SK-N-SH (cell line): ENCODE data around the gene SIDT2. TPM values are rescaled to one million over a fixed set of nuclear protein-coding genes. Genes with fewer than 3 reads are reported as not detected.

Experiments
- CTCF ChIA-PET: fragments of 300-600, 350-600 bp; formaldehyde crosslinking; extraction: SDS; loops from one replicate; lab custom pipeline; 2021; lab: Yijun Ruan, JAX
- POLR2A ChIA-PET: fragments of 350-600 bp; sonication (Branson Sonifier 250); formaldehyde crosslinking; extraction: SDS; loops from one replicate; lab custom pipeline; 2020; ENCODE audit warnings: antibody characterized with exemption, inconsistent platforms; lab: Yijun Ruan, JAX
- DNase-seq: peaks from one replicate; pipeline ENCODE4 v3.0.0; 2012
- H2AFZ ChIP-seq: fragments of 200-600 bp; sonication (generic); 2 replicates; pipeline ENCODE4 v1.8.1; 2016; ENCODE audit warnings: antibody characterized with exemption, mild to moderate bottlenecking, low read depth
- H3F3A ChIP-seq: fragments of 200-600 bp; sonication (generic); replicated peaks from 2 replicates; pipeline ENCODE3; 2016; ENCODE audit warnings: antibody characterized with exemption, mild to moderate bottlenecking; ENCODE audit not compliant: insufficient read depth
- H3K27ac ChIP-seq, 2 experiments: fragments of 200-500 bp in 1 of 2; fragments of 200-600 bp in 1 of 2; sonication (Bioruptor generic) in 1 of 2; sonication (generic), shearing (Covaris generic) in 1 of 2; 2 replicates each; pipeline versions ENCODE4 v1.5.1 to v1.6.1; 2014 to 2016; ENCODE audit warnings: low read depth in 2 of 2, inconsistent platforms in 1 of 2, low read length in 1 of 2, mild to moderate bottlenecking in 1 of 2, mixed read lengths in 1 of 2
- H3K27me3 ChIP-seq: fragments of 200-600 bp; sonication (generic), shearing (Covaris generic); 2 replicates; pipeline ENCODE4 v1.6.1; 2016; ENCODE audit warnings: mixed run types; ENCODE audit not compliant: insufficient read depth
- H3K36me3 ChIP-seq, 2 experiments: fragments of 200-500 bp in 1 of 2; fragments of 200-600 bp in 1 of 2; sonication (Bioruptor generic) in 1 of 2; sonication (generic) in 1 of 2; replicated peaks in 1 of 2; 2 replicates each; pipeline versions ENCODE3 to v1.5.1; 2014 to 2016; ENCODE audit warnings: low read length in 1 of 2, mild to moderate bottlenecking in 1 of 2; ENCODE audit not compliant: insufficient read depth in 2 of 2, control insufficient read depth in 1 of 2
- H3K4me1 ChIP-seq, 2 experiments: fragments of 200-500 bp in 1 of 2; fragments of 200-600 bp in 1 of 2; sonication (Bioruptor generic) in 1 of 2; sonication (generic), shearing (Covaris generic) in 1 of 2; 2 replicates each; pipeline versions ENCODE4 v1.5.1 to v1.6.1; 2014 to 2016; ENCODE audit warnings: low read depth in 1 of 2, low read length in 1 of 2, mixed run types in 1 of 2; ENCODE audit not compliant: insufficient read depth in 2 of 2, control insufficient read depth in 1 of 2
- H3K4me2 ChIP-seq: fragments of 200-600 bp; sonication (generic), shearing (Covaris generic); 2 replicates; pipeline ENCODE4 v1.6.1; 2017; ENCODE audit warnings: mixed run types
- H3K4me3 ChIP-seq, 2 experiments: fragments of 200-500 bp in 1 of 2; fragments of 200-600 bp in 1 of 2; sonication (Bioruptor generic) in 1 of 2; sonication (generic), shearing (Covaris generic) in 1 of 2; 2 replicates each; pipeline versions ENCODE4 v1.5.1 to v1.8.1; 2014 to 2016; ENCODE audit warnings: low read depth in 2 of 2, inconsistent platforms in 1 of 2, low read length in 1 of 2, mild to moderate bottlenecking in 1 of 2, mixed read lengths in 1 of 2, moderate library complexity in 1 of 2
- H3K79me2 ChIP-seq: fragments of 200-600 bp; sonication (generic); 2 replicates; pipeline ENCODE4 v1.8.1; 2017; ENCODE audit warnings: mild to moderate bottlenecking; ENCODE audit not compliant: insufficient read depth
- H3K9ac ChIP-seq: fragments of 200-600 bp; sonication (generic); 2 replicates; pipeline ENCODE4 v1.6.1; 2017; ENCODE audit warnings: mixed run types
- H3K9me2 ChIP-seq: fragments of 200-600 bp; sonication (generic); 2 replicates; pipeline ENCODE4 v1.6.1; 2017; ENCODE audit warnings: mixed run types
- H3K9me3 ChIP-seq: fragments of 200-600 bp; sonication (generic); 2 replicates; pipeline ENCODE4 v1.6.1; 2017; ENCODE audit warnings: mixed run types, mild to moderate bottlenecking, moderate library complexity
- H4K20me1 ChIP-seq: fragments of 200-600 bp; sonication (generic); 2 replicates; pipeline ENCODE4 v1.6.1; 2017; ENCODE audit warnings: mild to moderate bottlenecking, mixed run types; ENCODE audit not compliant: insufficient read depth
- ELF1 ChIP-seq: IDR thresholded peaks from 2 replicates; pipeline ENCODE4 v1.4.0; 2012
- EZH2phosphoT487 ChIP-seq: fragments of 200-600 bp; sonication (generic); IDR thresholded peaks from 2 replicates; pipeline ENCODE4 v1.6.1; 2017; ENCODE audit warnings: low read depth, mixed run types, mild to moderate bottlenecking, antibody characterized with exemption, moderate library complexity, borderline replicate concordance
- FOSL2 ChIP-seq: IDR thresholded peaks from 2 replicates; pipeline ENCODE4 v1.4.0; 2012; ENCODE audit warnings: low read depth, mild to moderate bottlenecking, moderate library complexity, borderline replicate concordance
- FOXM1 ChIP-seq: IDR thresholded peaks from 2 replicates; pipeline ENCODE4 v1.4.0; 2012; ENCODE audit warnings: low read depth, mild to moderate bottlenecking
- NFIC ChIP-seq: IDR thresholded peaks from 2 replicates; pipeline ENCODE4 v1.4.0; 2012; ENCODE audit warnings: borderline replicate concordance
- POLR2AphosphoS5 ChIP-seq: IDR thresholded peaks from 2 replicates; pipeline ENCODE4 v1.6.1; 2012; ENCODE audit warnings: low read depth, low read length
- REST ChIP-seq: IDR thresholded peaks from 2 replicates; pipeline ENCODE4 v1.6.1; 2012; ENCODE audit warnings: mild to moderate bottlenecking, low read depth, low read length, moderate library complexity
- RXRA ChIP-seq: IDR thresholded peaks from 2 replicates; pipeline ENCODE4 v1.4.0; 2012; ENCODE audit warnings: low read depth, mild to moderate bottlenecking, borderline replicate concordance
- TAF1 ChIP-seq: IDR thresholded peaks from 2 replicates; pipeline ENCODE4 v1.6.1; 2012; ENCODE audit warnings: low read depth, mild to moderate bottlenecking, low read length, moderate library complexity, borderline replicate concordance
- YY1 ChIP-seq: IDR thresholded peaks from 2 replicates; pipeline ENCODE4 v1.4.0; 2012; ENCODE audit warnings: low read depth, mild to moderate bottlenecking
- ZBTB33 ChIP-seq: IDR thresholded peaks from 2 replicates; pipeline ENCODE4 v1.4.0; 2012; ENCODE audit warnings: low read depth, borderline replicate concordance
- WGBS: methylation state at CpG from one replicate; pipeline ENCODE4 v1.1.6; 2017; ENCODE audit warnings: low lambda C conversion rate; 5-methylcytosine and 5-hydroxymethylcytosine counted together
- polyA plus RNA-seq, 3 experiments: library from polyadenylated mRNA; depleted of rRNA; stranded (reverse); fragments of >200 nt; gene quantifications; 2 replicates each; pipeline ENCODE4 v1.2.3, GENCODE V29; 2012
- TF ChIP-seq, protein P1 (sequence below): fragments of 200-600 bp; sonication (generic); IDR thresholded peaks from 2 replicates; pipeline ENCODE4 v1.6.1; 2017; ENCODE audit warnings: antibody characterized with exemption, mild to moderate bottlenecking, moderate library complexity
- TF ChIP-seq, protein P2 (sequence below): IDR thresholded peaks from 2 replicates; pipeline ENCODE4 v1.4.0; 2012; ENCODE audit warnings: low read depth

Gene SIDT2
- polyA plus RNA-seq, 1 of the 3 experiments (the other 2 are of a cell fraction): 17.5 TPM

GRCh38 chr11:117225553-117226170, 47.1 kb downstream of the SIDT2 start:
- Histone ChIP-seq H3K36me3 (peaks cover 25 to 67% of the 10 kb centered on the region in 2 experiments), H3K9me2 (no peaks in the 10 kb centered on the region), H3K4me3 (no peak overlapping the region), H2AFZ (no peak overlapping the region), H3F3A (peaks cover 13% of the 10 kb centered on the region), H4K20me1 (peaks cover 3% of the 10 kb centered on the region; the same call in 1 of the 2 replicates), H3K4me1 (peaks cover 10 to 14% of the 10 kb centered on the region in 2 experiments; a peak in 3 of 4 replicates), H3K79me2 (peaks cover 16% of the 10 kb centered on the region), H3K9ac (no peak overlapping the region), H3K4me2 (no peak overlapping the region), H3K27me3 (no peaks in the 10 kb centered on the region), H3K9me3 (no peaks in the 10 kb centered on the region), H3K27ac (no peak overlapping the region)
- 88% methylated on average over 7 of the region's 9 CpGs for WGBS
- POLR2A ChIA-PET: no interaction called here
- no peak for DNase-seq
- no peak for TF ChIP-seq EZH2phosphoT487
- TF ChIP-seq, protein P1, sequence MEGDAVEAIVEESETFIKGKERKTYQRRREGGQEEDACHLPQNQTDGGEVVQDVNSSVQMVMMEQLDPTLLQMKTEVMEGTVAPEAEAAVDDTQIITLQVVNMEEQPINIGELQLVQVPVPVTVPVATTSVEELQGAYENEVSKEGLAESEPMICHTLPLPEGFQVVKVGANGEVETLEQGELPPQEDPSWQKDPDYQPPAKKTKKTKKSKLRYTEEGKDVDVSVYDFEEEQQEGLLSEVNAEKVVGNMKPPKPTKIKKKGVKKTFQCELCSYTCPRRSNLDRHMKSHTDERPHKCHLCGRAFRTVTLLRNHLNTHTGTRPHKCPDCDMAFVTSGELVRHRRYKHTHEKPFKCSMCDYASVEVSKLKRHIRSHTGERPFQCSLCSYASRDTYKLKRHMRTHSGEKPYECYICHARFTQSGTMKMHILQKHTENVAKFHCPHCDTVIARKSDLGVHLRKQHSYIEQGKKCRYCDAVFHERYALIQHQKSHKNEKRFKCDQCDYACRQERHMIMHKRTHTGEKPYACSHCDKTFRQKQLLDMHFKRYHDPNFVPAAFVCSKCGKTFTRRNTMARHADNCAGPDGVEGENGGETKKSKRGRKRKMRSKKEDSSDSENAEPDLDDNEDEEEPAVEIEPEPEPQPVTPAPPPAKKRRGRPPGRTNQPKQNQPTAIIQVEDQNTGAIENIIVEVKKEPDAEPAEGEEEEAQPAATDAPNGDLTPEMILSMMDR: no peak
- no peak for TF ChIP-seq ELF1
- TF ChIP-seq, protein P2, sequence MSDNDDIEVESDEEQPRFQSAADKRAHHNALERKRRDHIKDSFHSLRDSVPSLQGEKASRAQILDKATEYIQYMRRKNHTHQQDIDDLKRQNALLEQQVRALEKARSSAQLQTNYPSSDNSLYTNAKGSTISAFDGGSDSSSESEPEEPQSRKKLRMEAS: no peak
- no peak for TF ChIP-seq TAF1
- no peak for TF ChIP-seq ZBTB33
- TF ChIP-seq POLR2AphosphoS5: no peak
- TF ChIP-seq REST: no peak
- TF ChIP-seq NFIC: no peak
- TF ChIP-seq RXRA: no peak
- no peak for TF ChIP-seq FOSL2
- no peak for TF ChIP-seq YY1
- TF ChIP-seq FOXM1: no peak
- TF ChIP-seq, all 33 proteins: peak for 0
- CTCF ChIA-PET: interaction anchor here (0.6 to 5.4 kb wide), 24 partner anchors 7 to 439 kb away, joined by 3 to 54 read pairs (median 5); partner anchors contain the start of genes APOA5 and SIDT2
